ENCODE data around the gene INO80C.

Gene INO80C

GRCh38 chr18:35504996-35505395 is 7.2 kb upstream of the INO80C start:
- no peak for TF ChIP-seq CTCF (IDR thresholded peaks at IDR 0.05)

GRCh38 chr18:35502052-35502451 is 4.3 kb upstream of the INO80C start:
- TF ChIP-seq CTCF (IDR thresholded peaks at IDR 0.05) = no peak

- TF ChIP-seq CTCF (IDR thresholded peaks at IDR 0.05) = no peak
Measured at GRCh38 chr18:35501369-35501768, 3.6 kb upstream of the INO80C start.

- TF ChIP-seq CTCF (IDR thresholded peaks at IDR 0.05) = no peak
Measured at GRCh38 chr18:35500113-35500512, 2.4 kb upstream of the INO80C start.

- TF ChIP-seq CTCF (IDR thresholded peaks at IDR 0.05) = no peak
Measured at GRCh38 chr18:35497027-35497369, 762 bp downstream of the INO80C start.

- no peak for TF ChIP-seq CTCF (IDR thresholded peaks at IDR 0.05)
Measured at GRCh38 chr18:35495536-35496314, 2.0 kb downstream of the INO80C start.

GRCh38 chr18:35494251-35495220 is 3.2 kb downstream of the INO80C start:
- no peak for TF ChIP-seq CTCF (IDR thresholded peaks at IDR 0.05)
